ENCODE data around the gene LCLAT1. TPM values are rescaled to one million over a fixed set of nuclear protein-coding genes. Genes with fewer than 3 reads are reported as not detected.

The LCLAT1 gene
- total RNA-seq = 13.6 and 21.3 TPM in 2 replicates

DNA sequence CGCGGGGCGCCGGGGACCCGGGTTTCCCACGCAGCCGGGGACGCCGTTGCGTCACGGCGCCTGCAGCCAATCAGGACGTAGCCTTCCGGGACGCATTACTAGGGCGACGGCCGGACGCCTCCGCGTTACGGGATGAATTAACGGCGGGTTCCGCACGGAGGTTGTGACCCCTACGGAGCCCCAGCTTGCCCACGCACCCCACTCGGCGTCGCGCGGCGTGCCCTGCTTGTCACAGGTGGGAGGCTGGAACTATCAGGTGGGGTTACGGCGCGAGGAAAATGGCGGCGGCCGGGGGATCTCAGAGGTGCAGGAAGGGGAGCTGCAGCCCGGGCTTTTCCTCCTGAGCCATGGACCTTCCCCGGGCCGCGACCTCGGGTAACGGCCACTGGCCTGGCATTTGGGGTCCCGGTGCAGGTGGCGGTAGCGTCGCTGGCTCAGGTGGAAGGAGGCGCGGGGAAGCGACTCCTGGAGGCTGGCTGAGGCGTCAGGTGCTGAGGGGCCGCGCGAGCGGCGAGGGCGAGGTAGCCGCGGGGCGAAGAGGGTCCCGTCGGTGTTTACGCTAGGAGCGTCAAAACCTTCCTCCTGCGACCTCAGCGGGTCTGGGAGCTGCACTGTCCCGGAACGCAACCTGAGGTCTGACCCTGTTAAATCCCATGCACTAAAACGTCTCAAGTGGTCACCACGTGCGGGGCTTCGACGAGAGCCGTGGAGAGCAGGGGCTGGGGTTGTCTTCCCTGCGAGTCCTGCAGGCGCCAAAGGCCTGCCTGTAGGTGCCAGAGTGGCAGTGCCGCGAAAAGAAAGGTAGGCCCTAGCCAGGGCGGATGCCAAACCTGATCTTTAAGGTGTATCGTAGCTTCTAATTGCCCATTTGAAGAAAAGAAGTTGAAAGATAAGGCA, at the start of gene LCLAT1:
TSS of gene LCLAT1 (plus strand) at position 98 of the 897 bp plus-strand sequence. CDS start 78,345 bp downstream, outside the sequence.

Small RNA genes within 50 kb of the gene (small RNA-seq; reads per million reads assigned to genes)
- gene AC073255.1 = not detected

Other genes with a start within 250 kb of the LCLAT1 start
- 2.0 and 7.0 TPM in 2 replicates for gene LBH, start 215.7 kb upstream of the LCLAT1 start, total RNA-seq

All from subcutaneous preadipocyte (primary cell).